Body of pancreas (tissue), 4 donors: ENCODE results near the gene TUBB2B. TPM values are rescaled to one million over a fixed set of nuclear protein-coding genes. Genes with fewer than 3 reads are reported as not detected.
A peak's percentile ranks its signal among the peaks of the same experiment; 100 is the strongest.

Source experiments
- ATAC-seq: fragments of 150-250 bp; one replicate; pipeline ENCODE4 v1.9.1; 2016
- DNase-seq, 4 donors: peaks; one replicate each; pipeline ENCODE4 v3.0.0-alpha.2; 2019
- H3K27ac ChIP-seq, 4 donors: fragments of 200-600 bp; sonication (generic); 1 replicate in 3 of 4; 2 replicates in 1 of 4; pipeline versions ENCODE4 v1.5.1 to v1.6.1; 2016 to 2019; ENCODE audit warnings: mild to moderate bottlenecking in 1 of 4, mixed read lengths in 1 of 4, moderate library complexity in 1 of 4
- H3K27me3 ChIP-seq, 2 donors: fragments of 200-600 bp; sonication (generic); one replicate each; pipeline ENCODE4 v1.6.0; 2016; ENCODE audit warnings: mild to moderate bottlenecking in 1 of 2
- H3K36me3 ChIP-seq, 2 donors: fragments of 200-600 bp; sonication (generic); replicated peaks in 1 of 2; 2 replicates each; pipeline ENCODE4 v1.5.1; 2016; ENCODE audit warnings: low read depth in 2 of 2; ENCODE audit not compliant: insufficient read depth in 1 of 2
- H3K4me1 ChIP-seq: fragments of 200-600 bp; sonication (generic); one replicate; pipeline ENCODE4 v1.6.0; 2016
- H3K4me3 ChIP-seq, 2 donors: fragments of 200-600 bp; sonication (generic); 1 replicate in 1 of 2; 2 replicates in 1 of 2; pipeline ENCODE4 v1.5.1; 2016 to 2019
- H3K9me3 ChIP-seq, 3 donors: fragments of 200-600 bp; sonication (generic); 1 replicate in 2 of 3; 2 replicates in 1 of 3; pipeline ENCODE4 v1.5.1; 2016
- CTCF ChIP-seq, 7 experiments: fragments of 450-650 bp in 4 of 7; fragments of 200-600 bp in 3 of 7; sonication (generic) in 3 of 7; IDR thresholded peaks; one replicate each; pipeline ENCODE4 v1.5.1; 2016 to 2019; ENCODE audit warnings: antibody characterized with exemption in 7 of 7
- POLR2A ChIP-seq, 3 donors: fragments of 450-650 bp; IDR thresholded peaks; one replicate each; pipeline ENCODE4 v1.6.1; 2016; ENCODE audit warnings: antibody characterized with exemption in 3 of 3, mild to moderate bottlenecking in 2 of 3
- WGBS, 2 donors: methylation state at CpG; one replicate each; pipeline ENCODE4 v1.1.5; 2017; 5-methylcytosine and 5-hydroxymethylcytosine counted together
- intact Hi-C: fragments of 100-400 bp; cut with DNase I; formaldehyde crosslinking; loops from one replicate; pipeline ENCODE4 v1.15.1; 2023
- total RNA-seq, 2 donors: library from RNA; depleted of rRNA; stranded (reverse); fragments of >200 nt; gene quantifications; one replicate each; pipeline ENCODE4 v1.1.0, GENCODE V29; 2016

TUBB2B gene
- total RNA-seq, 2 donors from 2014 or later, result 1.3 to 10.6 TPM

DNA sequence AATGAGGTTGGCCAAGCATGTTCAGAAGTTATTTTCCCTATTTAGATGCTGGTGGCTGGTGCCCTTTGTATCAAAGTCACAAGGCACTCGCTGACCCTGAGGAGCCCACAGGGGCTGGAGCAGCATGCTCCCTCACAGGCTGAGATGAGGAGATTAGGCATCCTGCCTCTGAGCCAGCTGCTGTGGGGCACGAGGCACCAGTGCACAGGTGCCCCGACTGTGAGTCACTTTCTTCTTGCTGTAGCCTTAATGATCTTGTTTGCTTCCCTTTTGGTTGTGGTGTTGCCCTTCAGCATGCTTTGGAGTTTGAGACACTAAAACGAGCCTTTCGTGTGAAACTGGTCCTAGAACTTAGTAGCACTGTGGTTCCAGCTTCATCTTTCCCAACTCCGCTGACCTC lies 35.6 kb upstream of the TUBB2B start:
- intact Hi-C loops, result no loop called here
- WGBS, 2 donors, result 56 to 80% methylated on average over 5 to 6 of the region's 6 CpGs
- TF ChIP-seq POLR2A (IDR thresholded peaks at IDR 0.05), result no peak
- no peak for TF ChIP-seq CTCF (IDR thresholded peaks at IDR 0.05)
- ATAC-seq (no peak), DNase-seq (peak in 1 of 4 donors; percentile 50)
- no peak overlapping the region for H3K4me3 ChIP-seq
- H3K27ac ChIP-seq, result no peak overlapping the region
- no peaks in the 10 kb centered on the region for H3K27me3 ChIP-seq
- no peaks in the 10 kb centered on the region for H3K9me3 ChIP-seq
- peaks cover 36% of the 10 kb centered on the region for H3K4me1 ChIP-seq
- H3K36me3 ChIP-seq, result peaks cover 6% of the 10 kb centered on the region in 2 donors

DNA sequence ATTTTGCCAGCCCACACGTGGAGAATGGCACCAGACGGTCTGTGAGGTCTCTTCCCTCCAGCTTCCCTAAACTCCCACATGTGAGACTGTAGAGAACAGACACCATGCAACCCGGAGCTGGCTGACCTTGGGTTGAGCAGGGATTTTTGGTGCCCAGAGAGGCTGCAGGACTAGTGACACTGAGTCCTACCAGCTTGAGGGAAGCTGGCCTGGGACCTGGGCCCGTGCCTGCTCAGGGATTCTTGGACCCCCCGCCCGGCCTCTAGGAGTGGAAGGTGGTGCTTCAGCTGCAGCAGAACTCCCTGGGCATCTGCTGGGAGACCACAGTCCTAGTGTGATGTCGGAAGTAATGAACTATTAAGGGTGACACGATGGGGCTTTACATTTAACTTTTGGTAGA lies 34.5 kb upstream of the TUBB2B start:
- intact Hi-C loops, result no loop called here
- H3K27me3 ChIP-seq, result no peaks in the 10 kb centered on the region
- no peak overlapping the region for H3K27ac ChIP-seq
- H3K4me3 ChIP-seq, result no peak overlapping the region
- DNase-seq, result no peak
- WGBS, 2 donors, result 60 to 84% methylated on average over 4 to 8 of the region's 8 CpGs
- H3K9me3 ChIP-seq, result no peaks in the 10 kb centered on the region
- H3K36me3 ChIP-seq, result peaks cover 4 to 6% of the 10 kb centered on the region in 2 donors
- TF ChIP-seq CTCF (IDR thresholded peaks at IDR 0.05) (no peak), POLR2A (IDR thresholded peaks at IDR 0.05) (no peak)
- ATAC-seq, result no peak
- peaks cover 37% of the 10 kb centered on the region for H3K4me1 ChIP-seq

- peak in 1 of 4 donors; percentile 33 for DNase-seq
- 44% methylated on average over 6 of the region's 6 CpGs; no CpG with 5 or more reads in 1 of the 2 donors for WGBS, 2 donors
Measured at GRCh38 chr6:3261518-3261820, 34.0 kb upstream of the TUBB2B start.

GRCh38 chr6:3260772-3261517 lies 33.5 kb upstream of the TUBB2B start:
- Histone ChIP-seq H3K4me3 (no peak overlapping the region), H3K9me3 (no peaks in the 10 kb centered on the region), H3K27me3 (no peaks in the 10 kb centered on the region), H3K27ac (peak overlapping the region in 2 of 4 donors; percentile 16), H3K4me1 (peaks cover 37% of the 10 kb centered on the region), H3K36me3 (peaks cover 4 to 6% of the 10 kb centered on the region in 2 donors)
- DNase-seq (no peak), ATAC-seq (no peak)
- intact Hi-C loops, result no loop called here
- WGBS, 2 donors, result 48 to 54% methylated on average over 15 to 17 of the region's 17 CpGs
- TF ChIP-seq CTCF (IDR thresholded peaks at IDR 0.05) (no peak), POLR2A (IDR thresholded peaks at IDR 0.05) (no peak)

More at GRCh38 chr6:3261518-3261820, 34.0 kb upstream of the TUBB2B start:
- no peak for ATAC-seq
- no peak for TF ChIP-seq CTCF (IDR thresholded peaks at IDR 0.05)
- no peak for TF ChIP-seq POLR2A (IDR thresholded peaks at IDR 0.05)
- Histone ChIP-seq H3K9me3 (no peaks in the 10 kb centered on the region), H3K36me3 (peaks cover 4 to 6% of the 10 kb centered on the region in 2 donors), H3K4me3 (no peak overlapping the region), H3K27me3 (no peaks in the 10 kb centered on the region), H3K27ac (peak overlapping the region in 1 of 4 donors; percentile 16), H3K4me1 (peaks cover 37% of the 10 kb centered on the region)
- intact Hi-C loops, result no loop called here

GRCh38 chr6:3260296-3260695 lies 32.8 kb upstream of the TUBB2B start:
- ATAC-seq (no peak), DNase-seq (no peak)
- TF ChIP-seq POLR2A (IDR thresholded peaks at IDR 0.05) (no peak), CTCF (IDR thresholded peaks at IDR 0.05) (no peak)
- no peaks in the 10 kb centered on the region for H3K27me3 ChIP-seq
- peaks cover 4 to 6% of the 10 kb centered on the region in 2 donors for H3K36me3 ChIP-seq
- intact Hi-C loops, result no loop called here
- H3K27ac ChIP-seq, result peak overlapping the region in 1 of 4 donors; percentile 15
- H3K4me1 ChIP-seq, result peaks cover 37% of the 10 kb centered on the region
- WGBS, 2 donors, result 71 to 81% methylated on average over 13 to 14 of the region's 14 CpGs
- H3K4me3 ChIP-seq, result no peak overlapping the region
- H3K9me3 ChIP-seq, result no peaks in the 10 kb centered on the region
